Right atrium auricular region (tissue), 2 donors: ENCODE data around the gene CTDSPL. TPM values are rescaled to one million over a fixed set of nuclear protein-coding genes. Genes with fewer than 3 reads are reported as not detected.
A peak's percentile ranks its signal among the peaks of the same experiment; 100 is the strongest.

Source experiments
- DNase-seq: peaks from one replicate; pipeline ENCODE4 v3.0.0-alpha.2; 2019; ENCODE audit warnings: low spot score
- H3K27ac ChIP-seq, 2 donors: fragments of 200-600 bp; sonication (generic); 1 replicate in 1 of 2; 2 replicates in 1 of 2; pipeline ENCODE4 v1.5.1; 2016 to 2019
- H3K27me3 ChIP-seq, 2 donors: fragments of 200-600 bp; sonication (generic); one replicate each; pipeline versions ENCODE4 v1.5.1 to v1.6.0; 2017 to 2019
- H3K36me3 ChIP-seq: fragments of 200-600 bp; sonication (generic); one replicate; pipeline ENCODE4 v1.5.1; 2016
- H3K4me1 ChIP-seq, 2 donors: fragments of 200-600 bp; sonication (generic); one replicate each; pipeline versions ENCODE4 v1.5.1 to v1.6.0; 2017 to 2019
- H3K4me3 ChIP-seq, 2 donors: fragments of 200-600 bp; sonication (generic); 1 replicate in 1 of 2; 2 replicates in 1 of 2; pipeline ENCODE4 v1.5.1; 2017 to 2019; ENCODE audit warnings: mild to moderate bottlenecking in 1 of 2, moderate library complexity in 1 of 2
- H3K9me3 ChIP-seq, 2 donors: fragments of 200-600 bp; sonication (generic); one replicate each; pipeline ENCODE4 v1.5.1; 2019
- CTCF ChIP-seq, 2 donors: fragments of 200-600 bp; sonication (generic); IDR thresholded peaks; one replicate each; pipeline ENCODE4 v1.5.1; 2019; ENCODE audit warnings: antibody characterized with exemption in 2 of 2
- total RNA-seq, 2 donors: library from RNA; depleted of rRNA; stranded (reverse); fragments of >200 nt; gene quantifications; one replicate each; pipeline ENCODE4 v1.1.0, GENCODE V29; 2016

Gene CTDSPL
- total RNA-seq, 2 donors from 2014 or later, result 35.1 to 58.4 TPM

- no peak for TF ChIP-seq CTCF (IDR thresholded peaks at IDR 0.05)
- Histone ChIP-seq H3K4me3 (no peak overlapping the region), H3K36me3 (peaks cover 6% of the 10 kb centered on the region), H3K27me3 (no peaks in the 10 kb centered on the region), H3K4me1 (peaks cover 0 to 42% of the 10 kb centered on the region in 2 donors), H3K9me3 (no peaks in the 10 kb centered on the region), H3K27ac (no peak overlapping the region)
- no peak for DNase-seq
Observed at GRCh38 chr3:37953226-37953625, 91.5 kb downstream of the CTDSPL start.

GRCh38 chr3:37953707-37954394 lies 92.2 kb downstream of the CTDSPL start:
- Histone ChIP-seq H3K36me3 (peaks cover 6% of the 10 kb centered on the region), H3K27me3 (no peaks in the 10 kb centered on the region), H3K27ac (no peak overlapping the region), H3K9me3 (no peaks in the 10 kb centered on the region), H3K4me3 (no peak overlapping the region), H3K4me1 (peaks cover 0 to 42% of the 10 kb centered on the region in 2 donors)
- no peak for DNase-seq
- no peak for TF ChIP-seq CTCF (IDR thresholded peaks at IDR 0.05)

GRCh38 chr3:37954881-37955280 lies 93.2 kb downstream of the CTDSPL start:
- no peaks in the 10 kb centered on the region for H3K9me3 ChIP-seq
- no peak overlapping the region for H3K4me3 ChIP-seq
- no peak overlapping the region for H3K27ac ChIP-seq
- no peaks in the 10 kb centered on the region for H3K27me3 ChIP-seq
- TF ChIP-seq CTCF (IDR thresholded peaks at IDR 0.05), result no peak
- no peak for DNase-seq
- H3K4me1 ChIP-seq, result peaks cover 0 to 35% of the 10 kb centered on the region in 2 donors
- peaks cover 6% of the 10 kb centered on the region for H3K36me3 ChIP-seq

GRCh38 chr3:37955918-37956707 lies 94.4 kb downstream of the CTDSPL start:
- no peak for DNase-seq
- Histone ChIP-seq H3K4me3 (no peak overlapping the region), H3K27ac (peak overlapping the region; percentile 55 to 69), H3K36me3 (peaks cover 6% of the 10 kb centered on the region), H3K9me3 (no peaks in the 10 kb centered on the region), H3K27me3 (no peaks in the 10 kb centered on the region), H3K4me1 (peaks cover 0 to 34% of the 10 kb centered on the region in 2 donors)
- TF ChIP-seq CTCF (IDR thresholded peaks at IDR 0.05), result no peak

- no peak for TF ChIP-seq CTCF (IDR thresholded peaks at IDR 0.05)
- no peak for DNase-seq
- Histone ChIP-seq H3K27me3 (no peaks in the 10 kb centered on the region), H3K36me3 (peaks cover 6% of the 10 kb centered on the region), H3K4me3 (no peak overlapping the region), H3K9me3 (no peaks in the 10 kb centered on the region), H3K27ac (peak overlapping the region; percentile 55 to 69), H3K4me1 (peaks cover 0 to 41% of the 10 kb centered on the region in 2 donors)
Observed at GRCh38 chr3:37956723-37957538, 95.3 kb downstream of the CTDSPL start.
